NCI-H2196 treated with DMSO at 0.1 percent for 48 hours (cell line): ENCODE results near the gene DGUOK.

Experiments
- DNase-seq: peaks from one replicate; lab custom pipeline; 2025; ENCODE audit not compliant: unreplicated experiment; lab: John Stamatoyannopoulos, UW

Gene DGUOK

DNA sequence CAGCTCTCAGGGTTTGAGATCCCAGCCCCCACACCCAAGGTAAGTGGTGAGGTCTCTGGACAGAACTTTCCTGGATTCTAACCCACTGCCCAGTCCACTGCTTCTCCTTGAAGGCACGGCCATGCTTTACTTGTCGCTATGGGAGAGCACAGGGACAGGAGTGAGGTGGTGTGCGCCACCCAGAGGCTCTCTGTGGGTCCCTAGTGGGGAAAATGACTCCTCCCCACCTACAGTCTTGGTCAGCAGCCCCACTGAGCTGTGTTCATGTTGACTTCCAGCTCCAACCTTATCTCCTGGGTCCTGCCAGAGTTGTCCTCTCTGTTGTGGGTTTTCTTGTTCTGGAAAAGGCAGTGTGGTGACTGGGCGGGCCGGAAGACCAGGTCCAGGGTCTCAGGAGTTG is 69.1 kb downstream of the DGUOK start:
- DNase-seq = no peak

DNA sequence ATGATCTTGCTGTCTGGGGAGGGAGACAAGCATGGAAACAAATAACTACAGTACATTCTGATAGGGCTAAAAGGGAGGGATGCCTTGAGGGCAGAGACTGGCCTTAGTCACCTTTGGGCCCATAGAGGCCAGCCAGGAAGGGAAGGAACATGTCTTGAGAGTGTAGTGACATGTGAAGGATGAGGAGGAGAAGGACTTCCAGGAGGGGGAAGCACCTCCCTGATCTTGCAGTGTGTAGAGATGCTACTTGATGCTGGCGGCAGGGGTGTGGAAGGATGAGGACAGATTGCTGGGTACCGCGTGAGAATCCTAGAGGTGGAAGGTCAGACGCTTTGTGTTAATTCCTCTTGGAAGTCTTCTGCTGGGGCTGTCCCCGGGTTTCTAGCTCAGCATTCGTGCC is 71.1 kb downstream of the DGUOK start:
- DNase-seq = no peak

DNA sequence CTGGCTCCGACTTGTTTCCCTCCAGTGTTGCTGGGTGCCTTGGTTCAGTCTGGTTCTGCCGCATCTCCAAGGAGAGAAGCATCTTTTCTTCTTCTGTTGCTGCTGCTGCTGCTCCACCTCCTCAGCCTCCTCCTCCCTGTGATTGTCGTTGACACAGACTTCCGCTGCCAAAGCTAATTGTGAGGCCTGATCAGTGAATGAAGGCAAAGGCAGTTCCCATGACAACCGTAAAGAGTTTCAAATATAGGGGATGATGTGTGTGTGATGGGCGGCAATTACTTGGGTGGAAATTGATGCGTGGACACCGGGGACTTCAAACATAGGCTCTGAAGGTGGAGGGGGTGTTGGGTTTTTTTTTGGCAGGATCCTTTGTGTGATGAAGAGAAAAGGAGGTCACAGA is 71.8 kb downstream of the DGUOK start:
- DNase-seq = no peak

DNA sequence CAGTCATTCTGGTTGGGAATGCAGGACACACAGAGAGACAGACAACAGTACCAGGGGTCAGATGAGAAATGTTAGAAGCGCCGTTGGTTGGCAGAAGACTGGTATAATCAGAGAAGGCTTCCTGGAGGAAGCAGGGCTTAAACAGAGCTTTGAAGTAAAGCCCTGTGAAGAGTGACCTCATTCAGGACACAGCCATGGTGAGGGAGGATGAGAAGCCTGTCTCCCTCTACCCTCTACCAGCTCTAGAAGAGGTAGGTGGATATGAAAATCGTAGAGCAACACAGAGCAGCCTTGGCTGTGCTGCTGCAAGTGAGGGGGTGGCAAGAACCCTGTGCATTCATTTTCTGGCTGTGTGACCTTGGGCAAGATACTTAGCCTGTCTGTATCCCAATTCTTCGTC is 72.3 kb downstream of the DGUOK start:
- no peak for DNase-seq

DNA sequence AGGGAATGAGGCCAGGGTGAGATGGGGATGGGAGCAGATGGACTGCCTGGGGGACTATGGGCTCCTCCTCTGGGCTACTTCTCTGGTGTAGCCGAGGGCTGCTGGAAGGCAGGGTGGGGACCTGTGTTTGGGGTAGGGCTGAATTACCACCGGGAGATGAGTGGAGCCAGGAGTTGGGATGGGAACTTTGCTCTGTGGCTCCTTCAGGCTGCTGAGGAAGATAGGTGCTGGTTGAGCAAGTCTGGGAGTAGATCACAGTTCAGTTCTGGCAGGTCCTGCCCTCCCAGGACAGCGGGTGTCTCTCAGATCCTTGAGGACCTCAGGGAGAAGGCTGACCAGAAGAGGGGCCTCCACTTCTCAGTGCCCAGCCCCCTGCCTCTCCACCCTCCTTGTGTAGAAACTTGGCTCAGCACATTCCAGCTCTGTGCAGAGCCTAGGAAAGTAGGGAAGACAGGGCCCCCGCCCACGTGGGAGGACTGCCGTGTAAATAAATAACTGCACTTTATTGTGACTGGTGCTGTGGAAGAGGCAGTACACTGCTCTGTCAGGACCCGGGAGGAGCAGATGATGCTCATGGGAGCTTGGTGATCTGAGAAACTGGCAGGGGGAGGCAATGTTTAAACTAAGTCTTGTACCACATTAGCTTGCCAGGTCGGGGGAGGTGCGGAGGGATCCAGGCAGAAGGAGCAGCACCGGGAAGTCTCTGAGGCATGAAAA is 73.4 kb downstream of the DGUOK start:
- DNase-seq = no peak

DNA sequence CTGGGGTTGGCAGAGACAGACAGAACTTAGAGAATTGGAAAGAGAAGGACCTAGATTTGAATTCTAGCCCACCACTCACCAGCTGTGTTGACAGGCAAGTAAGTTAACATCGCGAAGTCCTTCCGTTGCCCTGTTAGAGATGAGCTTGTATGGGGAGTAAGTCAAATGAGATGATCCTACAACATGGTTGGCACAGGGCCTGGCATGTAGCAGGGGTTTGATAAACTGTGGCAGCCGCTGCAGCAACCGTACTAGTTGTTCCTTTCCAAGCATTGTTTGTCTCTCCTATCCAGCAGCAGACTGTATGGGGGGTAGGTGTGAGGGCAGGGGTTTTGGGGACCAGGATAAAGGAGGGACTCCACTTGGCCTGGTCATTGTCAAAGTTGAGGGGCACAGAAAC is 74.0 kb downstream of the DGUOK start:
- no peak for DNase-seq

DNA sequence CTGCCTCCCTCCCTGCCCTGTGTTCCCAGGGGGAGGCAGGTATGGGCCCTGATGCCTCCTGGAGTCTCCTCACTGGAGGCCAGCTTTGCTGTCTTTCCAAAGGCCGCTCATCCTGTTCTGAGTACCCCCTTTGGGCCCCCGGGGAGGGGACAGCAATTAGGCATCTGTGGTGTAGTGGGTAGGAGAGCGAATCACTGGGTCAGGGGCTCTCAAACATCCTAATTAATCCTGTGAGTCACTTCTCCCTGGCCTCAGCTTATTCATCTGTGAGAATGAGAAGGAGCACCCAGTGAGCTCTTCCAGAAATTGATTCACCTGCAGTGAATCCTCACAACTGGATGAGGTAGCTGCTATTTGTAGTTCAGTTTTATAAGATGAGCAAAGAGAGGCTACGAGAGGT is 74.4 kb downstream of the DGUOK start:
- no peak for DNase-seq

DNA sequence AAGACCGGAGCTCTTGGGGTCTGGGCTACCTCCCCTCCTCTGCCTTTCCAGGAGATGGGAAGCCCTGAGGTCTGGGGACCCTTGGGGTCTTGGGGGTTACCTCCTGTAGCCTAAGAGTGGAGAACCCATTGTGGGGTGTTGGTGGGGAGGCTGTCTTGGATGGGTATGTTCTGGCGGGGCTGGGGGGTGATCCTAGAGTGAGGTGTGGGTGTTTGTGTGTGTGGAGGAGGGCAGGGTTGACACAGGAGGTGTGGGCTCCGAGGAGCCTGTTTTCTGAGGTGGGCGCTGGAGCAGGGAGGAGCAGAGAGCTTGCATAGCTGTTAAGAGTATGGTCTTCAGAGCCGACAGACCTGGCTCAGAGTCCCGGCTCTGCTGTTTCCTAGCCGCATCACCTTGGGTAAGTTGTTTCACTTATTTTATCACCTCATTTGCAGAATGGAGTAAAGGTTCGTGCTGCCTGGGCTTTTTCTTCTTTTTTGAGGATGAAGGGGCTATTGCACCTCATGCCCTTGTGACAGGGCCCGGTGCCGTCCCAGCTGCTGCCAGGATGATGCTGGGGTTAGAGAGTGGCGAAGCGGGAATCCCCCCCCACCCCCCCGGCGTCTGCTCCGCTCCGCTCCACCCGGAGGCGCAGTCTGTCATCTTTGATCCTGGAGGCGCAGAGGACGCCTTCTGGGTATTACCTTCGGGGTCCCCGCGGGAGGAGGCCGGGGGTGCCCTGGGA is 75.3 kb downstream of the DGUOK start:
- DNase-seq = no peak

DNA sequence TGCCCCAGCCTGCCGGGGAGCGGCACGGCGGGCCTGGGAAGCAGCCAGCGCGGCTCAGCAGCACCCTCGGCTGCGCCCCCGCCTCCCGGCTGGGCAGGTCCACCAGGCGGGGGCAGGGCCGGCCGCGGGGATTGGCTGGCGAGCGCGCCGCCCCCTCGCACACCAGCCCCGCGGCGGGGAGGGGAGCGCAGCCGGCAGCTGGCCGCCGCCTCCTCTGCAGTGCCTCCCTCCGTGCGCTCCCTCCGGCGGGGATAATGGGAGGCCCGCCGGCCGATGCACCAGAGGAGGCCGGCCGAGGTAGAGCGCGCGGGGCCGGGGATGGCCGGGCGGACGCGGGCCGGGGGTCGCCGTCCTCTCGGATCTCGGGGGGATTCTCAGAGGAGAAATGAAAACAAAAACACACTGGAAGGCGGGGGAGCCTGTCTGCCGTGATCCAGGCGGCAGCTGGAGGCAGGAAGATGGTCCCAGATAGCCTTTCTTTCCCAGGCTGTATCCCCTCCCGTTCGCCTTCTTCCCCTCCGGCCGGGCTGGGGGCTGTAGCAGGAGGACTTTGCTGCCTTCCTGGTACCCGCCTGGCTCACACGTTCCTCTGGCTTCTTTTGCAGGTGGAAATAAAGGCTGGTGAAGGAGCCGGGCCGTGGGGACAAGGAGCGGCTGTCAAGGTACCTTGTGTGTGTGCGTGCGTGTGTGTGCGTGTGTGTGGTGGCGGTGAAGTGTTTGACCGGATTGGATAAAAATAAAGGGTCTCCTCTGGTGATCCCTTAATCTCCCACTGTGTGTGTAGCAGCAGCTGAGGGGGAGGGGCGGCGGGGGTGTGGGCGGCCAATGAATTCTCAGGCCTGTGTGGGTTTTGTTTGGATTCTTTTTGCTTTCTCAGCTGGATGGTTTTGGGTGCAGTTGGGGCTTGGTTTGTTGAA is 76.1 kb downstream of the DGUOK start:
- DNase-seq = peak; percentile 50

DNA sequence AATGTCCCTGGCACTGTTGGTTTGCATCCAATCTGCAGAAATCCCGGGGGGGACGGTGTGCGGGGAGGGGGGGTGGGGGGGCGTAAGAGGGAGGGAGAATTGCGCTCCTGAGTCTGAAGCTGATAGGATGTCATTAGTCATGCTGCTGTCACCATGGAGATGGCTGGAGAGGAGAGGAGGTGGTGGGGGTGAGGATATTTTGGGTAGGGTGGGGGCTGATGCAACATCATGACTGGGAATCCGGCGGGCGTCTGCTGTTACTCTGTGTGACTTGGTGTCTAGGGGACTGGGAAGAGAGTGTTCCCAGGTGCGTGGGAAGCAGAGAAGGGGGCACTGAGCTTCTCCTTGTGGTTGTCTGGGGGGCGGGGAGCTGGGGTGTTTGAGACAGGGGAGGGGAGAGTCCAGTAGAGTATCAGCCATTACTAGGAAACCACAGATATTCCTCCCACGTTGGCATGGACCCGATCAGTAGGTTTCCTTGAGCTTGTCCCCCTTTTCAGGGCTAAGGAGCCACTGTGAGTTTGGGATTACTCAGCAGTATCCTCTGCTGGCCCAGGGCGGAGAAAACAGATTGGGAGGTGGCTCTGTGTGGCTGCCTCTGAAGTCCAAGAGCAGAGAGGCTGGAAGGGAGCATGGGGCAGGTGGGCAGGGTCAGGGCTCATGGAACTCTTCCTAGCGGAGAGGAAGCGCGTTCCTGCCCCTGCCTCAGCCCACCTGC is 77.0 kb downstream of the DGUOK start:
- no peak for DNase-seq

DNA sequence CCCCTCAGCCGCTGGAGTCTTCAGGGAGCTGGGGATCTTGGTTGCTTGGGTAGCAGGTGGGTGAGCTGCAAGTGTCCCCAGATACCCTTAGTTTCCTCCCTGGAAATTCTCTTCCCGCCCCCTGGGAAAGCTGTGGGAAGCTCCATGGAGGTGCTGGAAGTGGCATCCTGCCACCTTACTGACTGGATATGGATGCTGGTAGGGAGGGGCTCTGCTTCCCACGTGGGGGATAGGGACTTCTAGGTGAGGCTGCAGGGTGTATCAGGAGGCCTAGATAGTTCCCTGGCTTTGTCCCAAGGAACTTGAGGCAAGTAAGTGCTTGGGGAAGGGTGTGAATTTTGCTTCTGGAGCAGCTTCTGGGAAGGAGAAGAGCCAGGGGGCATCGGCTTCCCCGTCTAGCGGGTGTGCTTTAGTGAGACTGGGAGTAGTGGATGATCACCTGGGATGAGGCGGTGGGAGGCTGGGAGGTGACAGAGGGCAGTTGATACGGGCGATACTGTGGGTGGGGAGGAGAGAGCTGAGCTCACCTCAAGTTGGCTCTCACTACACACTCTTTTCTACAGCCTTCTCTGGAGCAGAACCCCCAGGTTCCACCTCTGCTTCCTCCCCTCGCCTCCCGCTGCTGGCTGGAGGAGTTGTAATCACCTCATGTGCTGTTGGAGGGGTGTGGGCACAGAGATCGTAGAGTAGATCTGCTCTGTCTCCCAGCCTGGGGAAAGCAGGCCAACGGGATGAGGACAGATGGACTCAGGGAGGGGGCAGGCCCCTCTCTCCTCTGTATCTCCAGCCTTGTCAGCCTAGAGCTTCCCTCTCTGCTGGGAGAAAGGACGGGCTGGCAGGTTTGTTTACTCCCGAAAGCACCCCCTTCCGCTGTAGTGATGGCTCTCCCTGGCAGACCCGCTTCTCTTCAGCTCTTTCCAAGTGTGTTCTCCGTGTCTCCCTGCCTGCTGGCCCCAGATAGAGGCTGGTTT is 77.8 kb downstream of the DGUOK start:
- no peak for DNase-seq

DNA sequence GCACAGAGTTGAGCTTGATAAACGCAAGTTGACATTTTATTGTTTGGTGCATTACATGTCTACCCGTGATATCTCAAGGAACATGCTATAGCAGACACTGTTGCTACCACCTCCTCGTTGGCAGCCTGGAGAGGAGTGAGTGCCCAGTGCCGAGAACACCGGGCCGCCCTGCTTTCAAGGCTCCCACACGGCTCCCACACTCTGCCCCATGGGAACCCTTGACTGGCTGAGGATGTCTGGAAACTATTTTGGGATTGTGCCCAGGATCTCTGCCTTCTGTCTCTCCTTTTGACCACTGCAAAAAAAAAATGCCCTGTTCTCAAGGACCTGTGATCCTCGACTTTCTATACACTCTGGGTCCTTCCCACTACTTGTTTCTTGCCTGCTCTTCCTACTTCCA is 79.1 kb downstream of the DGUOK start:
- DNase-seq = no peak

DNA sequence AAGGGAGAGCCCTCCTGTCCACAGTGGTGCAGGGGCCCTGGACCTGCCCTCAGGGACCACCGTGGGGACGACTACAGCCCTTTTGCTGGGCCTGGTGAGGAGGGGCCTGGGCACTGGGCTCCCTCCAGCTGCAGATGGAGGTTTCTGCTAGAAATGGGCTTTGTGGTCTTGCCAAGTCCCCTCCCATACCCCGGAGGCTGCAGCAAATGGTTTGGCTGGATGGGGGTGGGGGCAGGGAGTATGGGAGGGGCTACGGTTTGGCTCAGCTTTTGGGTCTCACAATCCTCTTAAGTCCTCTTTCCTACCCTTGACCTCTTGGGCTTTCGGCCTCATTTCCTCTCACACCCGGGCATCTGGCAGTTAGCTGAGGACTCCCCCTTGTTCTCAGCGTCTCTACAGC is 79.8 kb downstream of the DGUOK start:
- DNase-seq = no peak

DNA sequence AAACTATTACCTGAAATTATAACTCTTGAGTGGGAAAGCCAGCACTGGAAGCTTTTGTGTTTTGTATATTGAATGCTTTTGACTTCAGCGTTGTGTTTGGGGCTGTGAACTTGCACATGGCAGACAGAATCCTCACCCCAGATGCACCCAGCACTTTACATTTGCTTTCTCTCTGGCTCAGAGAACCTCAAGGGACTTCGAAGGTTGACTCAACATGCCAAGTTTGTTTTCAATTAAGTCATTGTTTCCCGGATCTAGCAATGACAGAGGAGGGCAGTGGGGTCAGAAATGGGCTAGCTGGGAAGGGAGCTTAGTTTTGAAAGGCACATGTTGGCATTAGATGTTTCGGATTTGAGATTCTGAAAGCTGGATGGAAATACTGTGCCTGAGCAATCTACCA is 80.4 kb downstream of the DGUOK start:
- DNase-seq = no peak

DNA sequence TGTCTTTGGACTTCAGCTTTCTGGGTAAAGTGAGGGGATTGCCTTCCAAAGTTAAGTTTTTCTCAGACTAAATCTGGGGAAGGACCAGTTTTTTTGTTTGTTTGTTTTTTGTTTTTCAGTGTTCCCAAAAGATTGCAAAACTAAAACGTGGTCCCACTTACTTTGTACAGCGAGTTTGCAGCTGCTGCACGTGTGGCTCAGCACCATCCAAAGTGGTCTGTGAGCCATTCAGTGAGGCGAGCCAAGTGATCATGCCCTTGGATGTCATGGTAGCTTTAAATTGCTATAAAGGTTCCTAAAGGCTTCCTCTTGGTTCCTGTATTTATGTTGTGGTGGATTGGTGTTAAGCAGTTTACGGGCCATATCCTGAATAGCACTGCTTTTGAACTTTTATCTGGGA is 81.0 kb downstream of the DGUOK start:
- DNase-seq = no peak
